Measurements from ENCODE around the gene TLX1. TPM values are rescaled to one million over a fixed set of nuclear protein-coding genes. Genes with fewer than 3 reads are reported as not detected.
"Not testable (repeated sequence)": the region's sequence is repeated elsewhere in the genome, so short reads cannot be mapped to it uniquely, and the experiment has no call there.

TLX1 gene
- total RNA-seq, 1 donor from 2014 or later = 1.8 TPM

DNA sequence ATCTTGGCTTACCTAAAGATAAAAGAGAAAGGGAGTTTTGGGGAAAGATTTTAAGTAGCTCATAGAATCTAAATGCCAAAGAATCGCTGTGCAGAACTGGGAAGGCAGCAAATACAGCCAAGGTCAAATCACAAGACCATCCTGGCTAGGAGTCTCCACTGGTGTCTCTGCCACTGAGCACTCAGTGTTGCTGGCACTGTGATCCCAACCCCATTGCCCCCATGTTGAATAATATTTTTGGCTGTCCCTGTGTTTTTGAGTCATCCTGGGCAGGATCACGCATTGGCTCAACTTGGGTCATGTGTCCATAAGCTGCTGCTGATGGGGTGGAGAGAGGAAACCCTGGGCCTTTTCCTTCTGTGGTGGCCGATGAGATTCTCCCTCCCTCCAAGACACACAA lies 21.2 kb downstream of the TLX1 start:
- no peak for DNase-seq (ENCODE audit: low read depth, low spot score)

DNA sequence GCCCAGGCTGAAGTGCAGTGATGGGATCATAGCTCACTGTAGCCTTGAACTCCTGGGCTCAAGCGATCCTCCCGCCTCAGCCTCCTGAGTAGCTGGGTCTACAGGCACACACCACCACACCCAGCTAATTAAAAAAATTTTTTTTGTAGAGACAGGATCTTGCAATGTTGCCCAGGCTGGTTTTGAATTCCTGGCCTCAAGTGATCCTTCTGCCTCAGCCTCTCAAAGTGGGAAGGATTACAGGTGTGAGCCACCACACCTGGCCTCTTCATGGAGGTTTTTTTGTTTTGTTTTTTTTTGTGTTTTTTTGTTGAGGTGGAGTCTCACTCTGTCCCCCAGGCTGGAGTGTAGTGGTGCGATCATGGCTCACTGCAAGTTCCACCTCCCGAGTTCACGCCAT lies 23.4 kb downstream of the TLX1 start:
- not testable (repeated sequence) for DNase-seq (ENCODE audit: low read depth, low spot score)

DNA sequence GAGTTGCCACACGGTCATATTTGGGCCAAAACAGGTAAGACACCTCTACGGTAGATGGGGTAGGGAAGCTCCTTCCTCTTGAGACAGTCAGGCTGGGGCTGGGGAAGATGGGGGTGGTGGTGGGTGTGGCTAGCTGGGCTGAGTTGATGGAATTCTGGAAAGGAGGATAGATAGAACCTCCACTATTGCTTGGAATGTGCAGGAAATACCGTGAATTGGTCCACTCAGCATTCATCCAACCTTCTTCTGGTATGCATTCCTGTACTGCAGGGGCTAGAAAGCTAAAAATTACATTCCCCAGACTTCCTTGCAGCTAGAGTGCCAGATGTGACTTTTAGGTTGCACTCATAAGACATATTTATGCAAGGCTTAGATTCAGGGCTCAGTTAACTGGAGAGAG lies 24.8 kb downstream of the TLX1 start:
- no peak for DNase-seq (ENCODE audit: low read depth, low spot score)

DNA sequence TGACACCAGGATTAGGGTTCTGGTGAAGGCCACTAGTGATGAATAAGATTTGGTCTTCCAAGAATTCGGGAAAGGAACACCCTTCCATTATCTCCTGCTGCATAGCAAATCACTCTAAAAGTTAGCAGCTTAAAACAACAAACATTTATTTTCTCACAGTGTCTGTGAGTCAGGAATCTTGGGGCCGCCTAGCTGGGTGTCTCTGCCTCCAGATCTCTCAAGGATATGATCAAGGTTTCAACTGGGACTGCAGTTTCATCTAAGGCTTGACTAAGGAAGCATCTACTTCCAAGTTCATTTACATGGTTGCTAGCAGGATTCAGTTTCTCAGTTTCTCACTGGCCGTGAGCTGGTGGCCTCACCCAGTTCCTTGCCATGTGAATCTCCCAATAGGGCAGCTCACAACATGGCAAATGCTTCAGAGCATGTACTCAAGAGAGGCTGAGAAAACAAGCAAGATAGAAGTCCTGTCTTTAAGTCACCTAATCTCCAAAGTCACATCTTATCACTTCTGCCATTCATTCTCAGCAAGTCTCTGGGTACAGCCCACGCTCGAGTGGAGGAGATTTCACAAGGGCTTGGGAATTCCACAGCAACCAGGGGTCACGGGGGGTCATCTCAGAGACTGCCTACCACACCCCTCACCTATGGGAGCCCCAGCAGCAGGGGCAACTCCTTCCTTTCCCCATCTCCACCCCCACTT lies 26.8 kb downstream of the TLX1 start:
- DNase-seq (ENCODE audit: low read depth, low spot score) = no peak

DNA sequence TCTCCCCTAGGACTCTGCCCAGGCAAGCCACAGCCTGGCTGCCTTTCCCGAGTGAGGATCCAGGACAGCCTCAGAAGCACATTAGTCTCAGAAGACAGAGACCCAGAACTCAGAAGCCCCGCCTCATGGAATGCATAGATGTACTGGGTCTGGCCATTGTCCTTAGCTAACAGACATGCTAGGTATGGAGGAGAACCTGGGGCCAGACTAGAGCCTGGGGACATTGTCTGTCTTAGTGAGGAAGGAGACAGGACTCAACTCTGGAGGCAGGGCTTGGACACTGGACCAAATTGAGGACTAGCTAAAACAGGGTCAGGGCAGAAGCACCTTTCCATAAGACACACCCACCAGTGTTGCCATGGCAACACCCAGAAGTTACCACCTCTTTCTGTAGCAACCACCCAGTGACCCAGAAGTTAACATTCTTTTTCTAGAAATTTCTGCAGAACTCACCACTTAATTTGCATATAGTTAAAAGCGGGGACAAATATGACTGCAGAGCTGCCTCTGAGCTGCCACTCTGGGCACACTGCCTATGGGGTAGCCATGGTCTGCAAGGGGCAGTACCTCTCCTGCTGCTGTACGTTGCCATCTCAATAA lies 27.5 kb downstream of the TLX1 start:
- DNase-seq (ENCODE audit: low read depth, low spot score) = no peak

DNA sequence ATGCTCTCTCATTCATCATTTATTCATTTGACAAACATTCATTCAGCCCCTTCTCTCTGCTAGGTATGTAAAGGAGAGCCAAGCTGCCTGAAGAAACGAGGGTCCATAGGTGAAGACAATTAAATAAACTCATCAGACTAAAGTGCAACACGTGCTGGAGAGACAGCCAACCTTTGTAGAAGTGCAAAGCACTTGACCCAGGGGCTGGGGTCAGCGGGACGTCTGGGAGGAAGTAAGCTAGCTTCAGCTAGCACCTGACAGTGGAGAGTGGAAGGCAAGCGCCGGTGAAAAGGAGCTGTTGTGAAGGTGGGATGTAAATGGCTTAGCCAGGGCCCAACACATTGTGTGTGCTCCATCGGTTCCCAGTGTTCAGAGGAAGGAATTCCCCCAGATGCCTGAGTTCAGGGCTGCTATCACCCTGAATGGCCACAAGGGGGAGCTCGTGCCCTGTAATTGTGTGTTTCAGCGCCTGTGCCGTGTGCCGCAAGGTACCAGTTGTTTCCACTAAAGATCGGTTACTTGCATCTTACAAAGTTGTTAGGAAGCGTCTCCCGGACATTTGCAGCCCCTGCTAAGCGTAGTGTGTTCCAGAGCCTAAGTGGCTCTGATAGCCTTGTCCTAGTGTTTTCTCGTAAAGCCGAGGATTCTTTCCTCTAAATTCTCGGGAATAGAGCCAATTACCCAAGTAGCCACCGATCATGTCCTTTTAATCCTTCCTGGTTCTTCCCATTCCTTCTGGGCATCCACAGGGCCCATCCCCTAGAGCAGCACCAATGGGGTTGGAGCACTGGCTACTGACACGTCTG lies 30.6 kb downstream of the TLX1 start:
- DNase-seq (ENCODE audit: low read depth, low spot score) = peak; percentile 36

DNA sequence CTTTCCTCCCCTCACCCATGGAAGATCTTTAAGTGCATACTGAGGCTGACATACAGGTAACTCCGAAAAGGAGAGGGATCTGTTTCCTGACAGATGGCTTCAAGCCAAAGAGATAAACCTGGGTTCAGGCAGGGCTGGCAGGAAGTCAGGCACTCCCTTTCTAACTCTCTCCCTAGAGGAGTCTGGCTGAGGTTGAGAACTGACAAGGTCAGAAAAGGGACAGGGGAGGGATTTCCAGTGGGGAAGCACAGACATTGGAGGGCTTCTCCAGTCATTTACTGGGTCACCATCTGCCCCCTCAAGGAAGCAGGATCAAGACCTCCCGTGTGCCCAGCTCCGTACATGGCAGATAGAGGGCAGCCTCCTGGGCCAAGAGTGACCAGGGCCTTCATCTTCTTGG lies 31.6 kb downstream of the TLX1 start:
- DNase-seq (ENCODE audit: low read depth, low spot score) = no peak

DNA sequence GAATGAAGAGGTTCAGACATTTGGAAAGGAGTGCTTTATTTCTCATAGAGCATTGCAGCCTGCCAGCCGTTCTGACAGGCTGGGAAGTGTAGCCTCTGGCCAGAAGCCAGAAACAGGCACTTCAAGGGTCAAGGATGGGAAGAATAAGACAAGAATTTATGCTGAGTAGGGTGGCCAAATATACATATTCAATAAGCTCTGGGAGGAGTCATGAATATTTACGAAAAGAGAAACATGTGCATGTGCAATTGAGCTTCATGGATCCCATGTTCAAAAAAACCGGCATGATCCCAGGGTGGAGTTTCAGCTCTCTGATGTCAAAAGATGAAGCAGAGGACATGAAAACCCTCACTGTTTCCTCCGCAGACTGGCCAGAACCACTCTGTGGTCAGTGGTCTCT lies 32.9 kb downstream of the TLX1 start:
- no peak for DNase-seq (ENCODE audit: low read depth, low spot score)

DNA sequence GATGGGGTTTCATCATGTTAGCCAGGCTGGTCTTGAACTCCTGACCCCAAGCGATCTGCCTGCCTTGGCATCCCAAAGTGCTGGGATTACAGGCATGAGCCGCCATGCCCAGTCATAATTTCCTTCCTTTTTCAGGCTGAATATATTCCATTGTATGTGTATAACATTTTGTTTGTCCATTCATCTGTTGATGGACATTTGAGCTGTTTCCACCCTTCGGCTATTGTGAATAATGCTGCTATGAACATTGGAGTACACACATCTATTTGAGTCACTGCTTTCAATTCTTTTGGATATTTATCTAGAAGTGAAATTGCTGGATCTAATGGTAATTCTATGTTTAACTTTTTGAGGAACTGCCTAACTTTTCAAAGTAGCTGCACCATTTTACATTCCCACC lies 34.6 kb downstream of the TLX1 start:
- DNase-seq (ENCODE audit: low read depth, low spot score) = peak; percentile 40

DNA sequence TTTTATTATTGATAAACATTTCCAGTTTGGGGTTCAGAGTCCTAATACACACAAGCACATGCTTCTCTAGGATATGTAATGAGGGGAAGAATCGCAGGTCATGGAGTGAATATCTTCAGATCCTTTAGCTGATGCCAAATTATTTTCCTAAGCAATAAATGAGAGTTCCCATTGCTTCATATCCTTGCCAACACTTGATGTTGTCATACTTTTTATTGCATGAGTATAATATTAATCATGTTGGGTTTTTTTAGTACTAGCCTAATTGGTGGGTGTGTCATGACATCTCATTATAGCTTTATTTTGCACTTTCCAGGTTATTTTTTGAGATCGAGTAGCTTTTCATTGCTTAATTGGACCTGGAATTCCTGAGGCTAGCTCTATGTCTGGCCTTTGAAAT lies 35.3 kb downstream of the TLX1 start:
- DNase-seq (ENCODE audit: low read depth, low spot score) = no peak

DNA sequence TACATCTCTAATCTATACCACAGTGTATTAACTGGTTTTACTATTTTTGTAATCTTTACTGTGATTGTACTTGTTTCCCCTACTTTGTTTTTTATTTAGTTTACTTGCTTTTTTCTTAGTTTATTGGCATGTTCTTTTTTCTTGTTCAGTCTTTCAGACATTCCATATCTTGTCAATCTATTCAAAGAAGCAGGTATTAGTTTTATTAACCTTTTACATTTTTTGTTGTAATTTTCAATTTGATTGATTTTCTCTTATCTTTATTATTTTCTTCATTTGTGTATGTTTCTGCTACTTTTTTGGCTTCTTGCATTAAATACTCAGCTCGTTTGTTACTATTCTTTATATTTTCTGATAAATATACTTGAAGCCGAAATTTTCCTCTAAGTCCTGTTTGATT lies 41.6 kb downstream of the TLX1 start:
- DNase-seq (ENCODE audit: low read depth, low spot score) = no peak

DNA sequence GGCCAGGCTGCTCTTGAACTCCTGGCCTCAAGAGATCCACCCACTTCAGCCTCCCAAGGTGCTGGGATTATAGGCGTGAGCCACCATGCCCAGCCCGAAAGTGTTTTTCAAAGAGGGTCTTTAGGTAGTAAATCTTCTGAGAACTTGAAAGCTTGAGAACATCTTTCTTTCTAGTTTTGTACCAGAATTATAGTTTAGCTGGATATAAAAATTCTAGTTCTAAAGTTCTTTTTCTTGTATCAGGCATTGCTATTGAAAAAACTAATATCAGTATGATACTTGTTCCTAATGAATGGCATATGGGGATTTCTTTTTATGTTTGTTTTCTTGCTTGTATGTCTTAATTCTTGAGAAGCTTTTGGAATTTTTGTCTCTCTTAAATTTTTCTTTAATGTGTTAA lies 43.2 kb downstream of the TLX1 start:
- DNase-seq (ENCODE audit: low read depth, low spot score) = no peak

DNA sequence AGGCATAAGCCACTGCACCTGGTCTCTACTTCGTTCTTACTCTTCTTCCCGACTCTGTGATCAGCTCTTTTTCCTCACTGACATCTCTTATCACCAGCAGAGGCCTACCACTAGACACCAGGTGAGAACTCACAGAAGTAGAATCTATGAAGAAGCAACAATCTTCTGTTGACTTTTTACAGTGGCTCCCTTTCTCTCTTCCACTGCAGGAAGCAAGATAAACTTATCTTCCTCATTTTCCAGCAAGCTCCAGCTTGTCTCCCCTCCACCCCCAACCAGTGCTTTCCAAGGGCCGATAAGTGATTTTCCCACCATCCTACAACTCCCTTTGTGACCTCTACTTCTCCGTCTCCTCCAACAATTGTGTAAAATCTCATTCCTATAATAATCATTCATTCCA lies 45.5 kb downstream of the TLX1 start:
- no peak for DNase-seq (ENCODE audit: low read depth, low spot score)

DNA sequence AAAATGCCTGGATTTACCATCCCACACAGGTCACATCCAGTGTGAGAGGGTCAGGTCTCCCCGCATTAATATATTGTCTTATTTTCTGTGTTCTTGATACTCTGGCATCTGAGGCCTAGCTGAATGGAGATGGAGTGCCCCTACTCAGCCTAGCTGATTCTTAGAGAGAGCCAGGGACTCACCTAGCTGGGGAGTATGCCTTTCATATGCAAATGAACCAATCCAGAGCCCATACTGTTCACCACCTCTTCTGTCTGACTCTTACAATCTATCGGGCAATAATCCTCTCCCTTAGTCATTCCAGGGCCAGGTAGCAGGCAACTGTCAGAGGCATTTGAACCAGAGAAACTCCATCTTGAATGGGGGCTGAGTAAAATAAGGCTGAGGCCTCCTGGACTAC lies 51.8 kb downstream of the TLX1 start:
- no peak for DNase-seq (ENCODE audit: low read depth, low spot score)

DNA sequence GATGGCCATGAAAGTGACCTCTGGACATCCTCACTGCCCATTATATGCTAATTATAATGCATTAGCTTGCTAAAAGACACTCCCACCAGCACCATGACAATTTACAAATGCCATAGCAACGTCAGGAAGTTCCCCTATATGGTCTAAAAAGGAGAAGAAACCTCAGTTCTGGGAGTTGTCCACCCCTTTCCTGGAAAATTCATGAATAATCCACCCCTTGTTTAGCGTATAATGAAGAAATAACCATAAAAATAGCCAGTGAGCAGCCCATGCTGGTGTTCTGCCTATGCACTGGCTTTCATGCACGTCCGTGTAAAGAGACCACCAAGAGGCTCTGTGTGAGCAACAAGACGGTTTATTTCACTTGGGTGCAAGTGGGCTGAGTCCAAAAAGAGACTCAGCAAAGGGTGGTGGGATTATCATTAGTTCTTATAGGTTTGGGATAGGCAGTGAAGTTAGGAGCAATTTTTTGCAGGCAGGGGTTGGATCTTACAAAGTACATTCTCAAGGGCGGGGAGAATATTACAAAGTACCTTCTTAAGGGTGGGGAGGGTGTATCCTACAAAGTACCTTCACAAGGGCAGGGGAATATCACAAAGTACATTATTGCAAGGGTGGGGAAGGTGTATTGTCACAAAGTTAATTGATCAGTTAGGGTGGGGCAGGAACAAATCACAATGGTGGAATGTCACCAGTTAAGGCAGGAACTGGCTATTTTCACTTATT lies 52.5 kb downstream of the TLX1 start:
- DNase-seq (ENCODE audit: low read depth, low spot score) = no peak

Other genes starting within 250 kb of the TLX1 start
- 18.1 and 36.7 TPM in 2 replicates for gene SLF2, start 218.3 kb upstream of the TLX1 start, total RNA-seq
- gene SEMA4G, start 161.8 kb upstream of the TLX1 start, total RNA-seq = 0.60 and 0.79 TPM in 2 replicates
- gene MRPL43, start 143.8 kb upstream of the TLX1 start, total RNA-seq = 53.4 and 69.3 TPM in 2 replicates
- gene TWNK, start 143.8 kb upstream of the TLX1 start, total RNA-seq = 12.5 and 13.7 TPM in 2 replicates
- 56.0 and 56.2 TPM in 2 replicates for gene LZTS2, start 131.5 kb upstream of the TLX1 start, total RNA-seq
- 0.46 and 0.63 TPM in 2 replicates for gene PDZD7, start 100.2 kb upstream of the TLX1 start, total RNA-seq
- 61.8 and 62.2 TPM in 2 replicates for gene SFXN3, start 100.1 kb upstream of the TLX1 start, total RNA-seq
- gene KAZALD1, start 69.3 kb upstream of the TLX1 start, total RNA-seq = 1.1 TPM in 2 replicates
- gene LBX1, start 98.2 kb downstream of the TLX1 start, total RNA-seq = not detected in 2 replicates
- gene BTRC, start 222.9 kb downstream of the TLX1 start, total RNA-seq = 8.8 and 13.4 TPM in 2 replicates

All from pulmonary artery endothelial cell (primary cell).